ENCODE data around the gene SSH3. TPM values are rescaled to one million over a fixed set of nuclear protein-coding genes. Genes with fewer than 3 reads are reported as not detected.
A peak's percentile ranks its signal among the peaks of the same experiment; 100 is the strongest.

Gene SSH3
- total and polyA plus RNA-seq, 2 donors (not counting 1 experiment from before 2014, with no cell fraction given), result 6.9 to 15.7 TPM

GRCh38 chr11:67261946-67262681, 41.2 kb upstream of the SSH3 start:
- TF ChIP-seq EZH2 (IDR thresholded peaks at IDR 0.05; ENCODE audit: low read length, missing control alignments) (no peak), CTCF (conservative IDR thresholded peaks at IDR 0.05 in 1 of 2, IDR thresholded peaks at IDR 0.05 in 1 of 2; ENCODE audit: low read depth in 1 of 2, low read length in 2 of 2) (no peak)
- Histone ChIP-seq H3K9ac (ENCODE audit: insufficient read depth, low read length) (no peak overlapping the region), H3K27ac (ENCODE audit: insufficient read depth, low read length) (no peak overlapping the region), H3K36me3 (ENCODE audit: control insufficient read depth, insufficient read depth, low read length) (peaks cover 2% of the 10 kb centered on the region), H3K4me2 (ENCODE audit: extremely low read depth, insufficient read depth, low read length) (peak overlapping the region; percentile 41), H3K4me1 (ENCODE audit: control insufficient read depth, extremely low read depth, insufficient read depth, low read length) (peaks cover 12% of the 10 kb centered on the region), H2AFZ (ENCODE audit: low read length) (peak overlapping the region; percentile 34), H3K4me3 (replicated peaks in 1 of 4; ENCODE audit: control extremely low read depth in 1 of 4, insufficient read depth in 1 of 4, low read depth in 3 of 4, low read length in 4 of 4) (no peak overlapping the region), H4K20me1 (ENCODE audit: control insufficient read depth, extremely low read depth, insufficient read depth, low read length) (no peaks in the 10 kb centered on the region), H3K79me2 (ENCODE audit: control insufficient read depth, insufficient read depth, low read length) (peaks cover 3% of the 10 kb centered on the region), H3K9me3 (ENCODE audit: control insufficient read depth, insufficient read depth, low read depth, low read length) (no peaks in the 10 kb centered on the region), H3K27me3 (ENCODE audit: control insufficient read depth, insufficient read depth, low read length) (no peaks in the 10 kb centered on the region)
- DNase-seq (ENCODE audit: low read depth in 2 of 2), result no peak

GRCh38 chr11:67262731-67263675, 40.3 kb upstream of the SSH3 start:
- peak; percentile 74 to 77 for DNase-seq (ENCODE audit: low read depth in 2 of 2)
- Histone ChIP-seq H4K20me1 (ENCODE audit: control insufficient read depth, extremely low read depth, insufficient read depth, low read length) (no peaks in the 10 kb centered on the region), H3K9me3 (ENCODE audit: control insufficient read depth, insufficient read depth, low read depth, low read length) (no peaks in the 10 kb centered on the region), H3K4me2 (ENCODE audit: extremely low read depth, insufficient read depth, low read length) (peak overlapping the region; percentile 32), H3K79me2 (ENCODE audit: control insufficient read depth, insufficient read depth, low read length) (peaks cover 12% of the 10 kb centered on the region), H3K4me1 (ENCODE audit: control insufficient read depth, extremely low read depth, insufficient read depth, low read length) (peaks cover 19% of the 10 kb centered on the region), H3K27ac (ENCODE audit: insufficient read depth, low read length) (no peak overlapping the region), H3K27me3 (ENCODE audit: control insufficient read depth, insufficient read depth, low read length) (no peaks in the 10 kb centered on the region), H3K4me3 (replicated peaks in 1 of 4; ENCODE audit: control extremely low read depth in 1 of 4, insufficient read depth in 1 of 4, low read depth in 3 of 4, low read length in 4 of 4) (no peak overlapping the region), H3K9ac (ENCODE audit: insufficient read depth, low read length) (no peak overlapping the region), H3K36me3 (ENCODE audit: control insufficient read depth, insufficient read depth, low read length) (peaks cover 3% of the 10 kb centered on the region), H2AFZ (ENCODE audit: low read length) (peak overlapping the region; percentile 83)
- TF ChIP-seq CTCF (conservative IDR thresholded peaks at IDR 0.05 in 1 of 2, IDR thresholded peaks at IDR 0.05 in 1 of 2; ENCODE audit: low read depth in 1 of 2, low read length in 2 of 2) (peak; percentile 66 to 90), EZH2 (IDR thresholded peaks at IDR 0.05; ENCODE audit: low read length, missing control alignments) (no peak)

GRCh38 chr11:67264260-67264659, 39.1 kb upstream of the SSH3 start:
- no peak overlapping the region for H2AFZ ChIP-seq (ENCODE audit: low read length)
- H3K27ac ChIP-seq (ENCODE audit: insufficient read depth, low read length), result no peak overlapping the region
- no peak for DNase-seq (ENCODE audit: low read depth in 2 of 2)
- H3K36me3 ChIP-seq (ENCODE audit: control insufficient read depth, insufficient read depth, low read length), result peaks cover 7% of the 10 kb centered on the region
- H3K4me2 ChIP-seq (ENCODE audit: extremely low read depth, insufficient read depth, low read length), result no peak overlapping the region
- no peaks in the 10 kb centered on the region for H3K9me3 ChIP-seq (ENCODE audit: control insufficient read depth, insufficient read depth, low read depth, low read length)
- peaks cover 22% of the 10 kb centered on the region for H3K4me1 ChIP-seq (ENCODE audit: control insufficient read depth, extremely low read depth, insufficient read depth, low read length)
- H3K4me3 ChIP-seq (replicated peaks in 1 of 4; ENCODE audit: control extremely low read depth in 1 of 4, insufficient read depth in 1 of 4, low read depth in 3 of 4, low read length in 4 of 4), result no peak overlapping the region
- no peaks in the 10 kb centered on the region for H3K27me3 ChIP-seq (ENCODE audit: control insufficient read depth, insufficient read depth, low read length)
- H3K9ac ChIP-seq (ENCODE audit: insufficient read depth, low read length), result no peak overlapping the region
- peaks cover 25% of the 10 kb centered on the region for H3K79me2 ChIP-seq (ENCODE audit: control insufficient read depth, insufficient read depth, low read length)
- no peaks in the 10 kb centered on the region for H4K20me1 ChIP-seq (ENCODE audit: control insufficient read depth, extremely low read depth, insufficient read depth, low read length)
- TF ChIP-seq CTCF (conservative IDR thresholded peaks at IDR 0.05 in 1 of 2, IDR thresholded peaks at IDR 0.05 in 1 of 2; ENCODE audit: low read depth in 1 of 2, low read length in 2 of 2), result no peak

All from fibroblast of lung (primary cell).